GM21786 (cell line): ENCODE data around the gene NOS1AP.

Source experiments
- ATAC-seq: cut with Tn5 transposase; IDR thresholded peaks from one replicate; pipeline ENCODE4 v1.9.1; 2021; ENCODE audit not compliant: unreplicated experiment

The NOS1AP gene

GRCh38 chr1:162214202-162214601 is 144.7 kb downstream of the NOS1AP start:
- ATAC-seq: no peak

- ATAC-seq: no peak
Observed at GRCh38 chr1:162215902-162216301, 146.4 kb downstream of the NOS1AP start.

- ATAC-seq: no peak
Observed at GRCh38 chr1:162216604-162217003, 147.1 kb downstream of the NOS1AP start.

- no peak for ATAC-seq
Observed at GRCh38 chr1:162217706-162218105, 148.2 kb downstream of the NOS1AP start.

GRCh38 chr1:162218546-162218945 is 149.1 kb downstream of the NOS1AP start:
- ATAC-seq: no peak

- no peak for ATAC-seq
Observed at GRCh38 chr1:162218975-162219374, 149.5 kb downstream of the NOS1AP start.

GRCh38 chr1:162219461-162219860 is 150.0 kb downstream of the NOS1AP start:
- ATAC-seq: no peak

- ATAC-seq: no peak
Observed at GRCh38 chr1:162220009-162220539, 150.6 kb downstream of the NOS1AP start.

GRCh38 chr1:162222014-162222413 is 152.5 kb downstream of the NOS1AP start:
- ATAC-seq: no peak

- no peak for ATAC-seq
Observed at GRCh38 chr1:162222730-162223129, 153.2 kb downstream of the NOS1AP start.

- ATAC-seq: no peak
Observed at GRCh38 chr1:162223488-162223887, 154.0 kb downstream of the NOS1AP start.

- no peak for ATAC-seq
Observed at GRCh38 chr1:162224267-162224666, 154.8 kb downstream of the NOS1AP start.

- ATAC-seq: no peak
Observed at GRCh38 chr1:162228586-162228985, 159.1 kb downstream of the NOS1AP start.

GRCh38 chr1:162229549-162229948 is 160.1 kb downstream of the NOS1AP start:
- no peak for ATAC-seq

- ATAC-seq: no peak
Observed at GRCh38 chr1:162230096-162230495, 160.6 kb downstream of the NOS1AP start.

- ATAC-seq: no peak
Observed at GRCh38 chr1:162230517-162230916, 161.0 kb downstream of the NOS1AP start.

GRCh38 chr1:162232034-162232711 is 162.7 kb downstream of the NOS1AP start:
- ATAC-seq: no peak

- no peak for ATAC-seq
Observed at GRCh38 chr1:162233066-162233465, 163.6 kb downstream of the NOS1AP start.

GRCh38 chr1:162233937-162234336 is 164.4 kb downstream of the NOS1AP start:
- no peak for ATAC-seq

GRCh38 chr1:162234571-162234970 is 165.1 kb downstream of the NOS1AP start:
- no peak for ATAC-seq

- no peak for ATAC-seq
Observed at GRCh38 chr1:162235241-162235800, 165.8 kb downstream of the NOS1AP start.

GRCh38 chr1:162236201-162236600 is 166.7 kb downstream of the NOS1AP start:
- ATAC-seq: no peak

- ATAC-seq: no peak
Observed at GRCh38 chr1:162236618-162237017, 167.1 kb downstream of the NOS1AP start.
